GM18868 (cell line): ENCODE data around the gene CAPZA1.

Source experiments
- ATAC-seq: cut with Tn5 transposase; IDR thresholded peaks from one replicate; pipeline ENCODE4 v1.9.1; 2021; ENCODE audit warnings: mild to moderate bottlenecking, moderate library complexity; ENCODE audit not compliant: unreplicated experiment

CAPZA1 gene

GRCh38 chr1:112675728-112676381 lies 56.2 kb downstream of the CAPZA1 start:
- no peak for ATAC-seq

DNA sequence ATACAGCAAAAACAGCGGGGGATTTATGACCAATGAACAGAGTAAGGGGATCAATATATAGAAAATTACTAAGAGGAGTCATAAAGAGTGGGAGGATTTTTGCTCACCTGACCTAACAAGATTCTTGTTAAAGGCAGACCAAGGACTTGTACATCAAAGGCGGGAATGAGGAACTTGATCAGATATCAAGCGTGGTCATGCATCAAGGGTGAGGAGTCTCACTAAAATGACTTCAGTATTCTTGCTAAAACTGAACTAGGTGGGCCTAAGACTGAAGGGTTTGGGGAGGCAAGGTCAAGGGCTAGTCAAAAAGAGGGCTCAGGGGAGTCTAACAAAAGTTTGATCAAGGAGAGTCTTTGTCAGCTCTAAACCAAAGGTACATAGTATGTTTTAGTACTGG lies 56.9 kb downstream of the CAPZA1 start:
- no peak for ATAC-seq

GRCh38 chr1:112677501-112677900 lies 57.9 kb downstream of the CAPZA1 start:
- ATAC-seq: no peak

GRCh38 chr1:112678605-112679004 lies 59.0 kb downstream of the CAPZA1 start:
- ATAC-seq: no peak

DNA sequence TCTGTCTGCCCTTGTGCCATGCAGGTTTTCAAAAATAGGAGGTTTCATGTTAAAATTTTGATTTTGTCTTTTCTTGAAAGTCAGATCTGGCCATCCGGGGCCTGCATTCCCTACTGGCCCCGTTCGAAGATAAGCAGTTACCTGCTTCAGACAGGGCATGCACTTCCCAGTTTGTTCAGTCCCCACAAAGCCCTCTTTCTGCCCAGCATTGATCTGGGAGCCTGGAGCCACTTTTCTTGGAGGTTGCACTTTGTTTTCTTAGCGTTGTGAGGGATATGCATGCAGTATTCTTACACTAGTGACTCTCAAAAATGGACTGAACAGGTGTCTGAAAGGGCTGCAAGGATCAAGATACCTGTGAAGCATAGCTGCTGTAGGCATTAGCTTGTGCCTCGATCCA lies 66.3 kb downstream of the CAPZA1 start:
- ATAC-seq: no peak

- ATAC-seq: no peak
These were observed 66.8 kb downstream of the CAPZA1 start for GRCh38 chr1:112686417-112686816.

- ATAC-seq: no peak
These were observed 67.2 kb downstream of the CAPZA1 start for GRCh38 chr1:112686835-112687234.

- no peak for ATAC-seq
These were observed 67.7 kb downstream of the CAPZA1 start for GRCh38 chr1:112687361-112687760.

GRCh38 chr1:112687785-112688496 lies 68.3 kb downstream of the CAPZA1 start:
- no peak for ATAC-seq

GRCh38 chr1:112688781-112689193 lies 69.2 kb downstream of the CAPZA1 start:
- no peak for ATAC-seq

DNA sequence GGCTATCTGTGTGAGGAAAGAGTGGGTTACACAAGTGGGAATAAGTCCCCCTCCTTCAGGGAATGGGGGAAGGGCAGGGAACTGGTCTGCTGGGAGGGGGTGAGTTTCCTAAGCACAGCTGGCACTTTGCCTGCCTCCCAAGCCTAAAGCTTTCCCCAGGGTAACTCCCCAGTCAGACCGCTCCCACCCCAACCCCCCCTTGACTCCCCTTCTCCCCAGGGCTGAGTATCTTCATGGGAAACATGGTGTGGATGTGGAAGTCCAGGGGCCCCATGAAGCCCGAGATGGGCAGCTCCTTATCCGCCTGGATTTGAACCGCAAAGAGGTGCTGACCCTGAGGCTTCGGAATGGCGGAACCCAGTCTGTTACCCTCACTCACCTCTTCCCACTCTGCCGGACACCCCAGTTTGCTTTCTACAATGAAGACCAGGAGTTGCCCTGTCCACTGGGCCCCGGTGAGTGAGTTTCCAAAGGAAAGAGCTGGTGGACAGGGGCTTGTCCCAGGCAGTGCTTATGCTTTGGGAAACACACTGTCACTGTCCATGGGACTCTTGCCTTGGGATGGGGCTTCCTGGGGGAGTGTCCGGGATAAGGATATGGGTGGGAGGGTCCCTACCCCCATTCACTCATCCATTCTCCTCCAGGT lies 69.7 kb downstream of the CAPZA1 start:
- no peak for ATAC-seq

- ATAC-seq: no peak
These were observed 70.2 kb downstream of the CAPZA1 start for GRCh38 chr1:112689842-112690237.

- no peak for ATAC-seq
These were observed 73.0 kb downstream of the CAPZA1 start for GRCh38 chr1:112692681-112693080.

DNA sequence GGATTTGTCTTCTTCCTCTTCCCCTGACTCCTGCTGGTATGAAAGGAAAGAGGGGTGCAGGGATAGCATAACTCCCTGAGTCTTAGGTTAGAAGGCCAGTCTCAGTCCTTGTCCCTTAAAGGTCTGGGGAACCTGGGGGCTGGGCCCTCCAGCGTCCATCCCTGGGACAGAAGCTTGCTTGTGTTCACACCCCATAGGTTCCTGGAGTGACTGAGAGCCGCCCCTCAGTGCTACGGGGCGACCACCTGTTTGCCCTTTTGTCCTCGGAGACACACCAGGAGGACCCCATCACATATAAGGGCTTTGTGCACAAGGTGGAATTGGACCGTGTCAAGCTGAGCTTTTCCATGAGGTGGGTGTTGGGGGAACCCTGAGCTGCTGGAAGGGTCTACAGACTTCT lies 74.2 kb downstream of the CAPZA1 start:
- ATAC-seq: no peak

DNA sequence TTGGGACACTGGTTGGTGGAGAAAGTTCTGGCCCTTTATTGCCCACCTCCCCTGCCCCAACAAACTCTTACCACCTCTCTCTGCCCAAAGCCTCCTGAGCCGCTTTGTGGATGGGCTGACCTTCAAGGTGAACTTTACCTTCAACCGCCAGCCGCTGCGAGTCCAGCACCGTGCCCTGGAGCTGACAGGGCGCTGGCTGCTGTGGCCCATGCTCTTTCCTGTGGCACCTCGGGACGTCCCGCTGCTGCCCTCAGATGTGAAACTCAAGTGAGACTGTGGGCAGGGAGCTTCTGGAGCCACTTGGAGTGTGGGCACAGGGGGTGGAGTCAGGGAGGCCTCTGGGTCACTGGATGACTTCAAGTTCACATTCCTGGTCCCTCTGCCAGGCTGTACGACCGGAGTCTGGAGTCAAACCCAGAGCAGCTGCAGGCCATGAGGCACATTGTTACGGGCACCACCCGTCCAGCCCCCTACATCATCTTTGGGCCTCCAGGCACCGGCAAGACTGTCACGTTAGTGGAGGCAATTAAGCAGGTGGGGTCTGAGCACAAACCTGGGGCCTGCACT lies 74.8 kb downstream of the CAPZA1 start:
- no peak for ATAC-seq

DNA sequence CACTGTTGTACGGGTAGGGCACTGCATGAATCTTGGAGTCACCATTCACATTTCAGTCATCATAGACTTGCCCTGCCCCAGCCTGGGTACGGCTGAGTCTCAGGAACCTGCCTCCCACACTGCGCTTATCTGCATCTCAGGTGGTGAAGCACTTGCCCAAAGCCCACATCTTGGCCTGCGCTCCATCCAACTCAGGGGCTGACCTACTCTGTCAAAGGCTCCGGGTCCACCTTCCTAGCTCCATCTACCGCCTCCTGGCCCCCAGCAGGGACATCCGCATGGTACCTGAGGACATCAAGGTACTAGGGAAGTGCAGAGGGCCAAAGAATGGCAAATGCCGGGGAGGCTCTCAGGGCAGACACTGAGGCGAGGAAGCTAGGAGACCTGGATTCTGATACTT lies 75.6 kb downstream of the CAPZA1 start:
- no peak for ATAC-seq

GRCh38 chr1:112696578-112697314 lies 77.1 kb downstream of the CAPZA1 start:
- ATAC-seq: no peak

DNA sequence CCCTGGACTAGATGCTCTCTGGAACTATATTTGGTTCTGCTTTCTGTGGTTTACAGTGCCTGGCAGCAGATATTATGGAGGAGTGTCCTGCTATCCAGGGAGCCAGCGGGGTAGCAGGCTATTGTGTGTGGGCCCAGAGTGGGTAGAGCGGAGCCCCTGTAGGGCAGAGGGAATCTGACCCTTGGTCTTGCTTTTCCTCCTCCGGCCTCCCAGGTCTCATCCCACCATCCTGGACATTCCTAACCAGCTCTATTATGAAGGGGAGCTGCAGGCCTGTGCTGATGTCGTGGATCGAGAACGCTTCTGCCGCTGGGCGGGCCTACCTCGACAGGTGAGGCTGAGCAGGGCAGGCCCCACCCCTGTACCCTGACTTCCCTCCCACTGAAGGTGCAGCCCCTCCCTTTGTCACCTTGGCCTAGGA lies 78.2 kb downstream of the CAPZA1 start:
- no peak for ATAC-seq

DNA sequence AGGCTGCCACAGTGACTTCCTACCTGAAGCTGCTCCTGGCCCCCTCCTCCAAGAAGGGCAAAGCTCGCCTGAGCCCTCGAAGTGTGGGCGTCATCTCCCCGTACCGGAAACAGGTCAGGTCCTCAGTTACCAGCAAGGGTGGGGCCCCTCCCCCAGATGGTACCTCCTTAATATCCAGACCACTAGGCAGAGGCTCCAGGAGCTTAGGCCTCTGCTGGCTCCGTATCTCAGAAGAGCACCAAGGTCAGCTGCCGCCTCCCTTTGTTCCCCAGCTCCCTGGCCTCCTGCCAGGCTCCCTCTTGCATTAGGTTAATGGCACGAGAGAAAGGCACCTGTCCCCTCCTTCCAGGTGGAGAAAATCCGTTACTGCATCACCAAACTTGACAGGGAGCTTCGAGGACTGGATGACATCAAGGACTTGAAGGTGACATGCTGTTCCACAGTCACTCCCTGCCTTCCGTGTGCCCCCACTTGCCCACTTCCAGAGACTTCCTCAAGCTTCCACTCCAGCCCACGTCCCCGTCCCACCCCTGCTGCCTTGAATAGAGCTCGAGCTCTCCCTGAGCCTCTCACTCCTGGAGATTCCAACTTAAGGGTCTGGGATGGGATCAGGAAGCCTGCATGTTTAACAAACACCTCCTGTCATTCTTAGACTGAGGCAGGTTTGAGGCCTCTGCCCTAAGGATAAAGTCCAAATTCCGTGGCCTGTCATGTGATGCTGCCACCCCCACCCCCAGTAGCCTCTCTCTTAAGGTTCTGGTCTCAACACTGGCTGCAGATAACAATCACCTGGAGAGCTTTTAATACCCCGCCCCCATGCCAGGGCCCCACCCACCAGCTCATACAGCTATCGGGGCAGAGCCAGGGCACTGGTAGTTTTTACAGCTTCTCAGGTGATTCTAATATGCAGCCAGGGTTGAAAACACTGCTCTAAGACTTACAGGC lies 79.0 kb downstream of the CAPZA1 start:
- ATAC-seq: no peak
